UCSD-AML1 (cell line): ENCODE data around the gene DKK1.
A peak's percentile ranks its signal among the peaks of the same experiment; 100 is the strongest.

ENCODE experiments used
- DNase-seq: peaks from one replicate; lab custom pipeline; 2025; ENCODE audit not compliant: unreplicated experiment; lab: John Stamatoyannopoulos, UW

Gene DKK1, protein sequence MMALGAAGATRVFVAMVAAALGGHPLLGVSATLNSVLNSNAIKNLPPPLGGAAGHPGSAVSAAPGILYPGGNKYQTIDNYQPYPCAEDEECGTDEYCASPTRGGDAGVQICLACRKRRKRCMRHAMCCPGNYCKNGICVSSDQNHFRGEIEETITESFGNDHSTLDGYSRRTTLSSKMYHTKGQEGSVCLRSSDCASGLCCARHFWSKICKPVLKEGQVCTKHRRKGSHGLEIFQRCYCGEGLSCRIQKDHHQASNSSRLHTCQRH

GRCh38 chr10:52313933-52314821, at the start of gene DKK1:
DKK1 (plus strand) TSS chr10:52314281; CDS start chr10:52314435, 154 bp downstream.
- DNase-seq, result peak; percentile 15

DNA sequence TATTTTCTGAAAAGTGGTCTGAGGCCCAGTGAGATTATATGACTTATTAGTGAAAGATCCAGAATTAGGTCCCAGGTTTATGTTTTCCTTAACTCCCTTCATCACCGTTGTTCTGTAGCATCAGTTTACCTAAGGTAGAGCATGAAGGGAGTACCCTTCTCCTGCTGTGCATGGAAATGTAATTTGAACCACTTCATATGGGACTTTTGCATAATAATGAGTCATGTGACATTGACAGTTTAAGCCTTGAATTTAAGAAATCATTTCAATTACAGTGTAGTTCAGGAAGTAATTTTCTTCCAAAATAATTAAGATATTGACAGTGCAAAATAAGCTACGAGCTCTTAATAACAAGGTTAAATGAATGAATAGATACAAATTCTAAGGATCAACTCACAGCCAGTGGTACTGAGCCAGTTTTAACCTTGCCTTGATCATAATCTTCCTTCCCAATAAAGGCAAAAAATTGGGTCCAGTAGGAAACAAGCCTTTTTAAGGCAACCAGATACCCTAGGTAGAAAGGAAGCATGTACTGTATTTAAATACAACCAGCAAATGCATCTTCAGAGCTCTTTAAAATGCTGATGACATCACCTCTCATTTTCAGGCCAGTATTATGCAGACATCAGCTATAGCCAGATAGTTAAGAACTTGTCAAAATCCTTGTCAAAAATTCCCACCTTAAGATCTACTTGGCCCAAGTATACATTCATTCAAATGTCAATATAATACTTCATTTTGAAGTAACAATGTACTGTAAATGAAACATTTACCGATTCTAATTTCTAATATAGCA, 48.8 kb upstream of the DKK1 start:
- no peak for DNase-seq

DNA sequence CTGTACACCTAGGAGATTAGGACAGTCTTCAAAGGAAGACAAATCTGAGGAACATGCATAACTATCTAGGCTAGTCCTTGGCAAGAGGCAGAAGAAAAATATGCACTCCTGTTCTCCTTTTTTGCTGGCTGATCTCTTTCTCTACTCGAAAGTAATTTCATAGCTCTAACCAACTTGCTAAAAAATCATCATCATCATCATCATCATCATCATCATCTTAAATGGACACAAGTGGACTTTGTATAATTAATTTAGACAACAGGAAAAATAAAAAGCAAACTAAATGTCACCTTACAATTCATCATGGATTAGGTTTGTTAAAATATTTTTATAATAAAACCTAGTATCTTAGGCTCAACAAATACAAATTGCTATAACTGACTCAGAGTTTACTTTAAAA, 47.2 kb upstream of the DKK1 start:
- DNase-seq, result no peak

GRCh38 chr10:52268790-52269189, 45.3 kb upstream of the DKK1 start:
- no peak for DNase-seq

DNA sequence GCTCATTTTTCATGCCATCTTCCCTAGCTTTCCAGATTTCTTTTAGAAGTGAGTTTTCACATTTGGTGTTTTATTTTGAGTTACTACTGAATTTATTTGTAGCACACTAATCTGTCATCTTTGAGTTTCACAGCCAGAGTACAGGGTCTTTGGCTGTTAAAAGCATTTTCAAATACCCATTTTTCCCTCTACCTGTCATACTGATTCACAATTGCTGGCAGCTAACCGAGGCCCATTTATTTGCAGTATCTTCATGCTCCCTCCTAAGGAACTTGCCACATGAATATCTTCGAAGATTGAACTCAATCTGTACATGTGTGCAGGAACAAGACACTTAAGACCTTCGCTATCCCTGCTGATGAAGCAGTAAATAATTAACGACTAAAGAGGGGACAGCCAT, 44.8 kb upstream of the DKK1 start:
- DNase-seq, result no peak

GRCh38 chr10:52276163-52276562, 37.9 kb upstream of the DKK1 start:
- no peak for DNase-seq

- DNase-seq, result no peak
These were observed 37.1 kb upstream of the DKK1 start for GRCh38 chr10:52276986-52277385.

DNA sequence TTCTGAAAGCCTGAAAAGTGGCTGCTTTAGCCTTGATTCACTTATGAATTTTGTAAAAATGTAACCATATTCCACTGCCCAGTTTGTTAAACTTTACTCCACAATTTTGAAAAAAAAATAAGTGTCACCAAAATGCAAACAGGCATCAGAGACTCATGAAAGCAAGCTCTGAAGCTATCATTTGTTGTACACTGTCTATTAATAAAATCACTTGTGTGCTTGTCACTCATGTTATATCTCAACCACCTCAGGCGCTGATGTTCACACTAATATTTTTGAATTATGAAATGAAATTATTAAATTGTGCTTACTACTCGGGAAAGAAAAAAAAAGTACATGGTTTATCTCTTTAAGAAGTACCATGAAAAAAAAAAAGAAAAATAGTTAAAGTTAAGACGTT, 34.5 kb upstream of the DKK1 start:
- no peak for DNase-seq

GRCh38 chr10:52280051-52280450, 34.0 kb upstream of the DKK1 start:
- no peak for DNase-seq

GRCh38 chr10:52283174-52283573, 30.9 kb upstream of the DKK1 start:
- no peak for DNase-seq

DNA sequence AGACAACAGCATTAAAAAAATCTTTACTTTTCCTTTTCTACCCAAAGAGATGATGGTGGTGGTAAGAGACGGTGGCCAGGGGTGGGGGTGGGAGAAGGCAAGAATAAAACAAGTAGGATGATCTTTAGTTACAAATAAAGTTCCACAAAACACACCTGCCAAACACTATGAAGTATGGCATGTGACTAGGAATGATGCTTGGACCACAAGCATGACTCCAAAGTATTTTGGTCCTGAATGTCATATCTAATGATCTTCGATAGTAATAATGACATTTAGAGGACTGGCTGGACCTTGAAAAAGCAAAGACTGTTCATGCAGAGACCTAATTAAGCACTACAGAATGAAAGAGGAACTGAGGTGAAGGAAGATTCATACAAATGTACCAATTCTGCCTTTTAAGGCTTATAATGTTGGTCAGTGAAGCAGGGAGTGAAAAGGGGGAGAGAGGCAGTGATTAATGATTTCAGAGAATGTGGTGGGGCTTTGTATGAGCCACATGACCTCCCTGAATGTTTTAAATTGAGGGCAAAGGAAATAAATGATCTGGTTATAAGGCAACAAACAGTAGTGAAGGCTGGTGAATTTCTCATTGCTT, 29.6 kb upstream of the DKK1 start:
- DNase-seq, result no peak

DNA sequence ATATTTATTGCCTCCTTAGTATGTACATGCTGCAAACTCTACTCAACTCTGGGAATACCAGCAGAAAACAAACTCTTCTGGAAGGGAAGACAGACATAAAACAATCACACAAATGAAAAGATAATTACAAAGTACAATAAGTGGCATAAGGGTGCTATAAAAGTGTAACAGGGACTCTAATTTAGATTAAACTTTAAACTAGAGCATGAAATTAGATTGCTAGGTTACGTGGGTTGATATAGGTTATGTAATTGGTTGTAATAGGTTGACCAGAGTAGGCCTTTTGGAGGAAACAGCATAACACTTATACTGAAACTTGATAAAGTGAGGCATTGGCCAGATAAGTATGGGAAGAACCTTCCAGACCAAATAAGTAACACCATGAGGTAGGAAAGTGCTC, 26.2 kb upstream of the DKK1 start:
- DNase-seq, result no peak

DNA sequence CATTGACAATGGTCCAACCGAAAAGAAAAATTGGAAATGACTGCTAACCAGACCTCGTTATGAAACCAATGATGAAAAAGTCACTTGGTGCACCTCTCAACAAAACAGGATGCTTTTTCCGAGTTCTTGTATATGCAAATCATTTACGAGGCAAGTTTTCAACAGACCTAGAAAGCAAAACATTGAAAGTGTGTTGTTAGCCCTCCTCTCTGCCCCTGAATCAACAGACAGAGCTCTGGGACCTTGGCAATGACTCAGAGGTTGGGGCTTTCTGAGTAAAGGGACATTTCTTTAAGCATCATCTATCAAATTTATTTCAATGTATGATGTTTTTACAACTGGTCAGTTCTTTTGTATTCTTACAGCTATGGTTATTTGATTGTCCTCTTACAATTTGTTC, 16.3 kb upstream of the DKK1 start:
- DNase-seq, result no peak

- no peak for DNase-seq
These were observed 13.3 kb upstream of the DKK1 start for GRCh38 chr10:52300599-52301277.

GRCh38 chr10:52308251-52309031, 5.6 kb upstream of the DKK1 start:
- DNase-seq, result peak; percentile 16

GRCh38 chr10:52312942-52313255, 1.2 kb upstream of the DKK1 start:
- DNase-seq, result no peak

- peak; percentile 5 for DNase-seq
These were observed 687 bp upstream of the DKK1 start for GRCh38 chr10:52313256-52313932.

GRCh38 chr10:52314822-52315552, 906 bp downstream of the DKK1 start:
- peak; percentile 10 for DNase-seq

GRCh38 chr10:52316001-52316400, 1.9 kb downstream of the DKK1 start:
- no peak for DNase-seq
